ENCODE data around the gene COL9A2.

DNA sequence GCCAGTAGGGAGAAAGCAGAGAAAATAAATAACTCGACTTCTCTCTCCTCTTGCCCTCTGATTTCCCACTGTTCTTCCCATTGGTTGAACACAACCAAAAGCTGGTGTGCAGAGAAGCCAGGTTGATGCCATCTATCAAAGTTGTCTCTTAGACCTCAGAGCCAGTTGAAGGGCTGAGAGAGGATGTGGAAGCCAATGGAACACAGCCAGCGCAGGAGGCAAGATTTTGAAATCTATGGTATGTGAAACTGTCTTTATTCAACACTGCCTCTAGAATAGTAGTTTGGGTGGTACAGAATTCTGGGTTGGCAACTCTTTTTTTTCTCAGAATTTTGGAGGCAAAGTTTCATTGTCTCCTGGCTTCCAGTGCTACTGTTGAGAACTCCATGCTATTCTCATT lies 45.1 kb upstream of the COL9A2 start:
- TF ChIP-seq, protein P1, sequence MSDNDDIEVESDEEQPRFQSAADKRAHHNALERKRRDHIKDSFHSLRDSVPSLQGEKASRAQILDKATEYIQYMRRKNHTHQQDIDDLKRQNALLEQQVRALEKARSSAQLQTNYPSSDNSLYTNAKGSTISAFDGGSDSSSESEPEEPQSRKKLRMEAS (IDR thresholded peaks at IDR 0.05; ENCODE audit: low read depth): no peak
- no peak for TF ChIP-seq GATA2 (CRISPR knock-in tag; IDR thresholded peaks at IDR 0.05)

All from SK-N-SH (cell line).